ENCODE data around the gene KDM1A.

The KDM1A gene

DNA sequence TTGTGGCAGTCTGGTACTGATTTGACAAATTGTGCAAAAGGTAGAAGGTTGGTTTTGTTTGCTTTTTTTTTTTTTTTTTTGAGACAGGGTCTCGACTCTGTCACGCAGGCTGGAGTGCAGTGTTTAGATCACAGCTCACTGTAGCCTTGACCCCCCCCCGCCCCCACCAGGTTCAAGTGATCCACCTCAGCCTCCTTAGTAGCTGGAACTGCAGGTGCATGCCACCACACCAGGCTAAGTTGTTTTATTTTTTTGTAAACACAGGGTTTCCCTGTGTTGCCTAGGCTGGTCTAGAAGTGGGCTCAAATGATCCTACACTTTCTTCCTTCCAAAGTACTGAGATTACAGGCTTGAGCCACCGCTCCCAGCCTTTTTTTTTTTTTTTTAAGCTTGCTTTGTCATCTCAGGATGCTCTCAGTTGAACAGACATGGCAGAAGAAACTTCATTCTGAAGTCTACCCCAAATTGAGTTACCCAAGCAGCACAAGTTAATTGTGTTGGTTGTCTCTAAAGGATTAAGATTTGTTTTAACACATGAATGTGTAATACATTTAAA lies 8.2 kb downstream of the KDM1A start (continued):
- TF ChIP-seq, protein P1, sequence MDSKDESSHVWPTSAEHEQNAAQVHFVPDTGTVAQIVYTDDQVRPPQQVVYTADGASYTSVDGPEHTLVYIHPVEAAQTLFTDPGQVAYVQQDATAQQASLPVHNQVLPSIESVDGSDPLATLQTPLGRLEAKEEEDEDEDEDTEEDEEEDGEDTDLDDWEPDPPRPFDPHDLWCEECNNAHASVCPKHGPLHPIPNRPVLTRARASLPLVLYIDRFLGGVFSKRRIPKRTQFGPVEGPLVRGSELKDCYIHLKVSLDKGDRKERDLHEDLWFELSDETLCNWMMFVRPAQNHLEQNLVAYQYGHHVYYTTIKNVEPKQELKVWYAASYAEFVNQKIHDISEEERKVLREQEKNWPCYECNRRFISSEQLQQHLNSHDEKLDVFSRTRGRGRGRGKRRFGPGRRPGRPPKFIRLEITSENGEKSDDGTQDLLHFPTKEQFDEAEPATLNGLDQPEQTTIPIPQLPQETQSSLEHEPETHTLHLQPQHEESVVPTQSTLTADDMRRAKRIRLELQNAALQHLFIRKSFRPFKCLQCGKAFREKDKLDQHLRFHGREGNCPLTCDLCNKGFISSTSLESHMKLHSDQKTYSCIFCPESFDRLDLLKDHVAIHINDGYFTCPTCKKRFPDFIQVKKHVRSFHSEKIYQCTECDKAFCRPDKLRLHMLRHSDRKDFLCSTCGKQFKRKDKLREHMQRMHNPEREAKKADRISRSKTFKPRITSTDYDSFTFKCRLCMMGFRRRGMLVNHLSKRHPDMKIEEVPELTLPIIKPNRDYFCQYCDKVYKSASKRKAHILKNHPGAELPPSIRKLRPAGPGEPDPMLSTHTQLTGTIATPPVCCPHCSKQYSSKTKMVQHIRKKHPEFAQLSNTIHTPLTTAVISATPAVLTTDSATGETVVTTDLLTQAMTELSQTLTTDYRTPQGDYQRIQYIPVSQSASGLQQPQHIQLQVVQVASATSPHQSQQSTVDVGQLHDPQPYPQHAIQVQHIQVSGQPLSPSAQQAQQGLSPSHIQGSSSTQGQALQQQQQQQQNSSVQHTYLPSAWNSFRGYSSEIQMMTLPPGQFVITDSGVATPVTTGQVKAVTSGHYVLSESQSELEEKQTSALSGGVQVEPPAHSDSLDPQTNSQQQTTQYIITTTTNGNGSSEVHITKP (tag by site-specific recombination; IDR thresholded peaks at IDR 0.05): peak; percentile 32; the same call in 1 of the 2 replicates
- TF ChIP-seq HOXC10 (CRISPR knock-in tag; IDR thresholded peaks at IDR 0.05): no peak

DNA sequence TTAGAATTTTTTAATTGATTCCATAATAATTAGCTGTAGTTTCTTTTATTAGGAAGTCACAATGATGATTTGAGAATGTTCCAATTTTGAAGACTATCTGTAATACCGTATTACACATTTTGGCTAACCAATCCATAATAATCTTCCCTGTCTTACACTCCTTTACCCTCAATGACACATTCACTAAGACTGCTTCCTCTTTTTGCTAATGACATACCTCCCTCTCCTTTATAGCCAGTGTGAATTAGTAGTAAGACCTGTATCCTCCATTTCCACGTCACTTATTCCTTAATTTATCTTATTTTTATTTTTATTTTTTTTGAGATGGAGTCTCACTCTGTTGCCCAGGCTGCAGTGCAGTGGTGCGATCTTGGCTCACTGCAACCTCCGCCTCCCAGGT lies 10.1 kb downstream of the KDM1A start:
- Histone ChIP-seq H3K4me3 (ENCODE audit: low read depth, low read length) (no peak overlapping the region), H3K9me3 (ENCODE audit: control insufficient read depth, insufficient read depth, low read depth, low read length) (no peaks in the 10 kb centered on the region), H3K27ac (ENCODE audit: extremely low read depth, low read depth, low read length) (no peak overlapping the region), H3K36me3 (ENCODE audit: control insufficient read depth in 2 of 2, insufficient read depth in 1 of 2, low read length in 2 of 2) (peaks cover 0 to 5% of the 10 kb centered on the region in 2 experiments; a peak in 2 of 3 replicates), H3K4me1 (ENCODE audit: control insufficient read depth, insufficient read depth, low read length) (peaks cover 17% of the 10 kb centered on the region; the same call in 1 of the 2 replicates)
- TF ChIP-seq ZXDB (tag by site-specific recombination; IDR thresholded peaks at IDR 0.05) (no peak), ZNF121 (tag by site-specific recombination; IDR thresholded peaks at IDR 0.05) (peak; percentile 89)
- TF ChIP-seq, protein P2, sequence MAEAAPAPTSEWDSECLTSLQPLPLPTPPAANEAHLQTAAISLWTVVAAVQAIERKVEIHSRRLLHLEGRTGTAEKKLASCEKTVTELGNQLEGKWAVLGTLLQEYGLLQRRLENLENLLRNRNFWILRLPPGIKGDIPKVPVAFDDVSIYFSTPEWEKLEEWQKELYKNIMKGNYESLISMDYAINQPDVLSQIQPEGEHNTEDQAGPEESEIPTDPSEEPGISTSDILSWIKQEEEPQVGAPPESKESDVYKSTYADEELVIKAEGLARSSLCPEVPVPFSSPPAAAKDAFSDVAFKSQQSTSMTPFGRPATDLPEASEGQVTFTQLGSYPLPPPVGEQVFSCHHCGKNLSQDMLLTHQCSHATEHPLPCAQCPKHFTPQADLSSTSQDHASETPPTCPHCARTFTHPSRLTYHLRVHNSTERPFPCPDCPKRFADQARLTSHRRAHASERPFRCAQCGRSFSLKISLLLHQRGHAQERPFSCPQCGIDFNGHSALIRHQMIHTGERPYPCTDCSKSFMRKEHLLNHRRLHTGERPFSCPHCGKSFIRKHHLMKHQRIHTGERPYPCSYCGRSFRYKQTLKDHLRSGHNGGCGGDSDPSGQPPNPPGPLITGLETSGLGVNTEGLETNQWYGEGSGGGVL (tag by site-specific recombination; IDR thresholded peaks at IDR 0.05): no peak
- POLR2A ChIA-PET: no interaction called here
- CTCF ChIA-PET: interaction anchor here (0.6 kb wide), 1 partner anchor 157 kb away, joined by 5 read pairs; no protein-coding TSS in a partner anchor

DNA sequence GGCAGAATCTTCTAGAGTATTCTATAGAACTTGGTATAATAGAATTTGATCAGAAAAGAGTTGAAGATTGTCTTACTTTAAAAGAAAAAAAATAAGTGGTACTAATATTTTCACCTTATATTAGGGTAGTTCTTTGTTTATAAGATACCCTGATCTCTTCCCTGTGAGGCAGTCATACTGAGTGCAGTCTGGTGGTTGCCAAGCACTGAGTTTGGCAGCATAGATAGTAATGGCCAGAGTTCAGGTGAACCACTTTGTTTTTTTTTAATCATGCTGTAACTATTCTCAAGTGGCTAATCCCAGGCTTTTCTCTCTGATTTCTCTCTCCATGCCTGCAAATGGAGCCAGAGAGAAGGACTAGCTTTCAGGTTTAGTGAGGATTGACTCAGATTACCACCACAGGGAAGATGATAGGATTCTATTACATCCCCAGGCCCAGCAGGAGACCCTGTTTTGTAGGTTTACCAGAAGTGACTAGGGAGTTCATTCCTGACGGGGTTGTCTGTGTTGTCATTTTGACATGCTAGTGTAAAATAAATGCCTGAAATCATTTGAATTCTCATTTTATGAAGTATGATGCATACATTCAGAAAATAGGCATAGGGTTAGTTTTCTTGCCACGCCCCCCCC lies 16.7 kb downstream of the KDM1A start:
- Histone ChIP-seq H3K4me1 (ENCODE audit: control insufficient read depth, insufficient read depth, low read length) (peaks cover 17% of the 10 kb centered on the region), H3K4me3 (ENCODE audit: low read depth, low read length) (no peak overlapping the region), H3K9me3 (ENCODE audit: control insufficient read depth, insufficient read depth, low read depth, low read length) (no peaks in the 10 kb centered on the region), H3K36me3 (ENCODE audit: control insufficient read depth in 2 of 2, insufficient read depth in 1 of 2, low read length in 2 of 2) (no peaks in the 10 kb centered on the region; a peak in 1 of 3 replicates), H3K27ac (ENCODE audit: extremely low read depth, low read depth, low read length) (no peak overlapping the region)
- ChIA-PET POLR2A (no interaction called here), CTCF (interaction anchor here (0.6 to 1.3 kb wide), 2 partner anchors 12 to 40 kb away, joined by 3 read pairs; no protein-coding TSS in a partner anchor)
- TF ChIP-seq, protein P1 (tag by site-specific recombination; IDR thresholded peaks at IDR 0.05): 0 out of 2 replicates have a peak, but pooled peaks have one; percentile 11
- TF ChIP-seq GLIS1 (tag by site-specific recombination; IDR thresholded peaks at IDR 0.05) (peak; percentile 50), KLF9 (tag by site-specific recombination; IDR thresholded peaks at IDR 0.05; ENCODE audit: low read depth) (peak; percentile 25; the same call in 1 of the 2 replicates), TRIM28 (IDR thresholded peaks at IDR 0.05; ENCODE audit: borderline replicate concordance, low read length) (peak; percentile 75; the same call in 1 of the 2 replicates), ZNF843 (tag by site-specific recombination; IDR thresholded peaks at IDR 0.05) (peak; percentile 55), ZNF596 (tag by site-specific recombination; IDR thresholded peaks at IDR 0.05) (peak; percentile 93), SETDB1 (IDR thresholded peaks at IDR 0.05; ENCODE audit: insufficient read length, low read length) (no peak), OSR2 (tag by site-specific recombination; IDR thresholded peaks at IDR 0.05) (0 out of 2 replicates have a peak, but pooled peaks have one; percentile 28), MZF1 (tag by site-specific recombination; IDR thresholded peaks at IDR 0.05; ENCODE audit: borderline replicate concordance) (peak; percentile 28; the same call in 1 of the 2 replicates), ZNF140 (tag by site-specific recombination; IDR thresholded peaks at IDR 0.05) (no peak), ZNF24 (tag by site-specific recombination; IDR thresholded peaks at IDR 0.05) (0 out of 2 replicates have a peak, but pooled peaks have one; percentile 31), ZBTB20 (tag by site-specific recombination; IDR thresholded peaks at IDR 0.05) (0 out of 2 replicates have a peak, but pooled peaks have one; percentile 18), ZNF660 (tag by site-specific recombination; IDR thresholded peaks at IDR 0.05) (peak; percentile 71)
- TF ChIP-seq, protein P3, sequence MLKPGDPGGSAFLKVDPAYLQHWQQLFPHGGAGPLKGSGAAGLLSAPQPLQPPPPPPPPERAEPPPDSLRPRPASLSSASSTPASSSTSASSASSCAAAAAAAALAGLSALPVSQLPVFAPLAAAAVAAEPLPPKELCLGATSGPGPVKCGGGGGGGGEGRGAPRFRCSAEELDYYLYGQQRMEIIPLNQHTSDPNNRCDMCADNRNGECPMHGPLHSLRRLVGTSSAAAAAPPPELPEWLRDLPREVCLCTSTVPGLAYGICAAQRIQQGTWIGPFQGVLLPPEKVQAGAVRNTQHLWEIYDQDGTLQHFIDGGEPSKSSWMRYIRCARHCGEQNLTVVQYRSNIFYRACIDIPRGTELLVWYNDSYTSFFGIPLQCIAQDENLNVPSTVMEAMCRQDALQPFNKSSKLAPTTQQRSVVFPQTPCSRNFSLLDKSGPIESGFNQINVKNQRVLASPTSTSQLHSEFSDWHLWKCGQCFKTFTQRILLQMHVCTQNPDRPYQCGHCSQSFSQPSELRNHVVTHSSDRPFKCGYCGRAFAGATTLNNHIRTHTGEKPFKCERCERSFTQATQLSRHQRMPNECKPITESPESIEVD (tag by site-specific recombination; IDR thresholded peaks at IDR 0.05): peak; percentile 90

All from HEK293 (cell line).